IPS DF 4.7 (cell line): ENCODE measurements around the gene PGRMC1.
"Not testable (repeated sequence)": the region's sequence is repeated elsewhere in the genome, so short reads cannot be mapped to it uniquely, and the experiment has no call there.

ENCODE experiments used
- DNase-seq: peaks from one replicate; pipeline ENCODE4 v3.0.0-alpha.2; 2013; ENCODE audit warnings: low spot score; ENCODE audit errors: extremely low read depth

Gene PGRMC1

DNA sequence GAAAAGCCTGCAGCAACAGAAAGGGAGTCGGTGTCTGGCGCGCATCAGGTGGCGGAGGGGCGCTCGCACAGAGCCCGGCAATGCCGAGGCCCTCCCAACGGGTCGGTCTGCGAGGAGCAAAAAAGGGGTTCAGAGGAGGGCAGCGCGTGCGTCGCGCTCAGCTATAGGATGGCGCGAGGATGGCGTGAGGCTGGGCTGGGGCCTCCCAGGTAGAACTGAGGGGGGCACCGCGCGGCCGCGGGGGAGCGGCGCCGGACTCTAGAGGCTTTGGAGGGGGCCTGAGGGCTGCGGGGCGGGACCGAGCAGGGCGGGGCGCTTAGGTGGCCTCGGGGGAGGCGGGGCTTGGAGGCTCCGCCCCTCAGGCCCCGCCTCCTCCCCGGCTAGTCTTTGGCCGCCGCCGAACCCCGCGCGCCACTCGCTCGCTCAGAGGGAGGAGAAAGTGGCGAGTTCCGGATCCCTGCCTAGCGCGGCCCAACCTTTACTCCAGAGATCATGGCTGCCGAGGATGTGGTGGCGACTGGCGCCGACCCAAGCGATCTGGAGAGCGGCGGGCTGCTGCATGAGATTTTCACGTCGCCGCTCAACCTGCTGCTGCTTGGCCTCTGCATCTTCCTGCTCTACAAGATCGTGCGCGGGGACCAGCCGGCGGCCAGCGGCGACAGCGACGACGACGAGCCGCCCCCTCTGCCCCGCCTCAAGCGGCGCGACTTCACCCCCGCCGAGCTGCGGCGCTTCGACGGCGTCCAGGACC, at the start of gene PGRMC1:
PGRMC1 (plus strand) TSS at position 414 of the 751 bp plus-strand sequence; CDS start at position 493, 79 bp downstream.
- DNase-seq = peak; percentile 33

DNA sequence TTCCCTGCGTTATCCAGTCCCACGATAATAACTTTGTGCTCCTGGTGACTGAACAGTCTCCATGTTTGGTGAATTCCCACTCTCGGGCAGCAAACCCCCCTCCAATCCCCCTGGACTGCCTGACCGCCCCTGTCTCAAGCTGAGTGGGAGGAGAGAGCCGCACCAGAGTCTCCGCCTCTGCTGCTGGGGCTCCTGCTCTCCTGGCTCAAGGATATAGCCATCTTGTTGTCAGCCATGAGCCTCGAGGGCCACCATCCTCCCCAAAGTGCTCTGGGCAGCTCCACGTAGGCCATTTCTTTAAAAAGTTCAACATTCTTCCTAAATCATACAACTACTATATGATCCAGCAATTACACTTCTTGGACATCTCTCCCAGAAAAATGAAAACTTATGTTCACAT, 49.3 kb upstream of the PGRMC1 start:
- no peak for DNase-seq

DNA sequence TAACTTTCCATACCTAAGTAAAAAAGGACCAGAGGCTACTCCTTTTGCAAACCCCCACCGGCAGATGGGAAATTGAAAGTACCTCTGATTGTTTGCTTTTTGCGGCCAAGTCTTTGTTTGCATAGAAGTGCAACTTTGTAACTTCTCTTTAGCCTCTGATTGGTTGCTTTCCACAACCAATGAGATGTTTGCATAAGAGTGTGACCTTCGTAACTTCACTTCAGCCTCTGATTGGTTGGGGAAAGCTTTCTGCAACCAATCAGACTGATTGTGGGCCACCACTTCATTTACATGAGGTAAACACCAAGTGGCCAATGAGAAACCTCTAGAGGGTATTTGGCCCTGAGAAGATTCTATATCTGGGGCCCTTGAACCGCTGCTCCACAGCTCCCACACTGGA, 48.8 kb upstream of the PGRMC1 start:
- DNase-seq = no peak

DNA sequence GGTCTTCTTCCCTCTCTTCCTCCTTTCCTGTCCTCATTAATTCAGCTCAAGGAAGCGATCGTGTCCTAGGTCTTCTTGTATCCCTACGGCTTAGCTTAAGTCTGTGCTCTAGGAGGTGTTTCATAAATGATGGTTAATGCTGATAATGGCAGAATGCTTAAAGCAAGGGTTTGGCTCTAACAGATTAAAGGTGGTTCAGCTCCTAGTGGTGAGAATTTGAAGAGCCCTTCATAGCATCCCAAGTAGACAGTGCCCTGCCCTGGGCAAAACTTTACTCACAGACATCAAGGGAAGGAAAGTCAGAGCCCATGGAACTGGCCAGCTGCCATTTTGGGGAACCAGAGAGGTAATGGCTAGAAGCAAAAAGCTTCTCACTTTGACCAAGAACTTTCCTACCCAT, 47.0 kb upstream of the PGRMC1 start:
- DNase-seq = no peak

DNA sequence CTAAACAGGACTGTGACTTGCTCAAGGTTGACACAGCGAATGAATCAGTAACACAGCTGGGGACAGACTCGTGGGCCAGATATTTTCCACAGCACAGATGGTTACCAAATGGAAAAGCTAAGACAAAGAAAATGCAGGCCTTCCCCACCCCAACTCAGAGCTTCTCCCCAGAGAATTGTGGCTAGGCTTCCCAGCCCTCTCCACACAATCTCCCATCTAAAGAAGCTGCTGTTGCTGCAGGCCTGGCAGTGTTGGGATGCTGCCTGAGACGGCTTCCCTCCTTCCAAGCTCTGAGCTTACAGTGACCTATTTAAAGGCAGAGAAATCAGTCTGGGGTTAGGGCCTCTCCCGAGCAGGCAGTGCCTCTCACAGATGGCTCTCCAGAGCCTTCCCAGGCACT, 46.5 kb upstream of the PGRMC1 start:
- DNase-seq = no peak

DNA sequence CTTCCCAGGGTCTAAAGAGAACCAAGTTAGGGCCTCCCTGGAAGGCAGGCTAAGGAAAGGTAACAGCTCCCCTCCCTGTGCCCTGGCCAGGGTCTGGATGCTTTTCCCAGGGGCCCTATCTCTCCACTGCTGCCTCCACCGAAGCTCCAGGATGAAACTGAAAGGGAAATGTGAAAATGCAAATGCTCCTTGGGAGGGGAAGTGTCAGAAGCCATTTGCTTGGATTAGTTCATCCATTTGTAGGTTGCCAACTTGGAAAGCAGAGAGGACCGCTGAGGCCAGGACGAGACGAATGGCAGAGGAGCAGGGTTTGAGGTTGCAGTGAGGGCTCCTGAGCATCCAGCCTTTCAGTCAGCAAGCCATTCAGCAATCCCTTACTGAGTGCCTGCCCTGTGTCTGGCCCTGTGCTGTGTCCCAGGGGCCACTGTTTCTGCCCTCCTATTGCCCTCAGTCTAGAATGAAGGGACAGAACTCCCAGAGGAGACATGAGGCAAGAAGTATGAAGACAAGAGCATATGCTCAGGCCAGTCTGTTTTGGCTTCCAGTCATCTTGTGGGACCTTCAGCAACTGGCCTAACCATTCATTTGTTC, 45.9 kb upstream of the PGRMC1 start:
- no peak for DNase-seq

DNA sequence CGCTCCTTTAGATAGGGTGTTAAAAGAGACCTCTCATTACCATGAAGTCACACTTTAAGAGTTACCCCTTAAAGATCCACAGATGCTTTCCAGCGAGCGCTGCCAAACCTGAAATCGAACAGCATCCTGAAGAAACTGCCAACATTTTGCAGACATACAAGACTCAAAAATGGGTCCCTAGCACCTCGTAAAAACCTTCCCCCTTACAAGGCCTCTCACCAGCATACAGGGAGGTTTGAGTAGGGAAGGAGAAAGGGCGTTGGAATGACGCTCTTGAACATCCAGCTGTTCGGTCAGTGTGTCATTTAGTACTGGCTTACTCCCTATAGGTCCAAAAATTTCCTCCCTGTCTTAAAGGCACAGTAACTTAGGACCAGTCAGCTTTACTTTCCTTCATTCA, 45.3 kb upstream of the PGRMC1 start:
- DNase-seq = no peak

DNA sequence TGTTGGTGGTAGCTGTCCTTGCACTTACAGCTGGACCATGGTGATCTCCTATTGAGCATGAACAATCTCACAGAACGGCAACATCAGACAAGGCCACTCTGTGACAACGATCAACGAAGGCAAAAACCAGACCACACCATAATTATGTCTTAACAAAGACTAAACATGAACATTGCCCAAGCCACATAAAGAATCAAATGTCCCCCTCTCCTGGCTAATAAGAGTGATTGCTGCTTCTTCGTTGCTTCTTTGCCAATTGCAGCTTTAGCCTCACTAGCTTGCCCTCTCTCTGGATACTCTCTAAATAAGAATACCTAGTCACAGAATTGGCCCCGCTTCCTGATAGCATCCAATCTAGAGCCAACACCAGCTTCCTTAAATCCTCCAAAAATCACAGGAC, 41.5 kb upstream of the PGRMC1 start:
- no peak for DNase-seq

DNA sequence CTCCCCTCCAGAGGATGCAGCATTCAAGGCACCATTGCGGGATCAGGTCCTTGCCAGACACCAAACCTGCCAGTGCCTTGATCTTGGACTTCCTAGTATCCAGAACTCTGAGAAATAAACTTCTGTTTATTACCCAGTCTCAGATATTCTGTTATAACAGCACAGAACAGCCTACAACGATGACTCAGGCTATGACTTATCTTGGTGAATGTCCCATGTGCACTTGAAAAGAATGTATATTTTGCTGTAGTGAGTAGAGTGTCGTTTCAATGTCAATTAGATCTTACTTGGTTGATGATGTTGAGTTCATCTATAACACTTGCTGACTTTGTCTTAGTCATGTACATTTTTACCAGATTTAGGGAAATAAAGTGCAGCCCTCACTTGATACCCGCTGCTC, 34.5 kb upstream of the PGRMC1 start:
- no peak for DNase-seq

DNA sequence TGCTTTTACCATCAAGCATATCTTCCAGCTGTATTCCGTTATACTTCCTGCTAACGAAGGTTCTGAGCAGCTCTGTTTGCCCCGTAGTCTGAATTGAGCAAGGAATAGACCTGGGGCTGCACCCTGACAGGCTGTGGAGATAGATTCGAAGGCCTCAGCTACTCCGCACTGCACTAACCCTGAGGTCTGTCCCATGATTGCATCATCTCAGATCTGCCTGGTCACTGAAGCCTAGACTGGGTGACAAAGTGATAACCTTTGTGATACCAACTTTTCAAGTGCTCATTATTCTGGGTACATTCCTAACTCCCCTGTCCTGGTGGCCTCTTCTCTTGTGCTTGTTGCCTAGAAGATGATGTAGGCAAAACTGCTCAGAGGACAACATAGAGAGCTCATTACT, 29.9 kb upstream of the PGRMC1 start:
- DNase-seq = no peak

DNA sequence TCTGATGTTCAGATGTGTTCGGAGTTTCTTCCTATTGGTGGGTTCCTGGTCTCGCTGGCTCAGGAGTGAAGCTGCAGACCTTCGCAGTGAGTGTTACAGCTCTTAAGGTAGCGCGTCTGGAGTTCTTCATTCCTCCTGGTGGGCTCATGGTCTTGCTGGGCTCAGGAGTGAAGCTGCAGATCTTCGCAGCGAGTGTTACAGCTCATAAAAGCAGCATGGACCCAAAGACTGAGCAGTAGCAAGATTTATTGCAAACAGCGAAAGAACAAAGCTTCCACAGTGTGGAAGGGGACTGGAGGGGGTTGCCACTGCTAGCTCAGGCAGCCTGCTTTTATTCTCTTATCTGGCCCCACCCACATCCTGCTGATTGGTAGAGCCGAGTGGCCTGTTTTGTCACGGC, 28.6 kb upstream of the PGRMC1 start:
- not testable (repeated sequence) for DNase-seq

DNA sequence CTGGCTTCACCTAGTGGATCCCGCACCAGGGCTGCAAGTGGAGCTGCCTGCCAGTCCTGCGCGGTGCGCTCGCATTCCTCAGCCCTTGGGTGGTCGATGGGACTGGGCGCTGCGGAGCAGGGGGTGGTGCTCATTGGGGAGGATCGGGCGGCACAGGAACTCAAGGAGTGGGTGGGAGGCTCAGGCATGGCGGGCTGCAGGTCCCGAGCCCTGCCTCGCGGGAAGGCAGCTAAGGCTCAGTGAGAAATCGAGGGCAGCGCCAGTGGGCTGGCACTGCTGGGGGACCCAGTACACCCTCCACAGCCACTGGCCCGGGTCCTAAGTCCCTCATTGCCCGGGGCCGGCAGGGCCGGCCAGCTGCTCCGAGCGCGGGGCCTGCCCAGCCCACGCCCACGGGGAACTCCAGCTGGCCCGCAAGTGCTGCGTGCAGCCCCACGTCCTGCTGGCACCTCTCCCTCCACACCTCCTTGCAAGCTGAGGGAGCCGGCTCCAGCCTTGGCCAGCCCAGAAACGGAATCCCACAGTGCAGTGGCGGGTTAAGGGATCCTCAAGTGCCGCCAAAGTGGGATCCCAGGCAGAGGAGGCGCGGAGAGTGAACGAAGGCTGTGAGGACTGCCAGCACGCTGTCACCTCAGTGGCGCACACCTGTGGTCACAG, 27.6 kb upstream of the PGRMC1 start:
- DNase-seq = no peak

DNA sequence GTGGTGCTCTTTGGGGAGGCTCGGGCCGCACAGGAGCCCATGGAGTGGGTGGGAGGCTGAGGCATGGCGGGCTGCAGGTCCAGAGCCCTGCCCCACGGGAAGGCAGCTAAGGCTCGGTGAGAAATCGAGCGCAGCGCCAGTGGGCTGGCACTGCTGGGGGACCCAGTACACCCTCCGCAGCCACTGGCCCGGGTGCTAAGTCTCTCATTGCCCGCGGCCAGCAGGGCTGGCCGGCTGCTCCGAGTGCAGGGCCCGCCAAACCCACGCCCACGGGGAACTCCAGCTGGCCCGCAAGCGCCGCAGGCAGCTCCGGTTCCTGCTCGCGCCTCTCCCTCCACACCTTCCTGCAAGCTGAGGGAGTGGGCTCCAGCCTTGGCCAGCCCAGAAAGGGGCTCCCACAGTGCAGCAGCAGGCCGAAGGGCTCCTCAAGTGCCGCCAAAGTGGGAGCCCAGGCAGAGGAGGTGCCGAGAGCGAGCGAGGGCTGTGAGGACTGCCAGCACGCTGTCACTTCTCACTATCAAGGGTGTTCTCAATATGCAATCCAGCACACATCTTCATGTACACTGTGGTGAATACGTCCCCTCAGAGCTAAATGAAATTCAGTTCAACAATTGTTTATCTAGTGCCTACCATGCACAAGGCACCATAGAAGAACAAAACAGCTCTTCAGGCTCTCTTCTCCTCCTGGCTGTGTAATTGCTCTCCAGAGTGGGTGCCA, 25.0 kb upstream of the PGRMC1 start:
- DNase-seq = not testable (repeated sequence)

DNA sequence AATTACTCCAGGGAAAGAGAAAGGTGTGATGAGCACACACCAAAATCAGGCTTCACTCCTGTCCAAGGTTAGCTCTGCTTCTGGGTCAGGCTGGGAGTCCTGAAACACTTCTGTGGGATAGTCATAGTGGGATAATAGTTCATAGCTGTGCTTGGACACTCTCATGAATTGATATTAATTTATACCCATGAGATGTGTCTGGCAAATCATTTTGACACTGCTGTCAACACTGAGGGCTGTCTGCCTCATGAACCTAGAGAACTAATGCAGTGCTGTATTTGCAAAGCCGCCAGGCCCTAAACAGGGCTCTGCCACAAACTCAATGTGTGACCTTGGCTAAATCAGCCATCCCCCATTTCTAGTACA, 24.5 kb upstream of the PGRMC1 start:
- no peak for DNase-seq

DNA sequence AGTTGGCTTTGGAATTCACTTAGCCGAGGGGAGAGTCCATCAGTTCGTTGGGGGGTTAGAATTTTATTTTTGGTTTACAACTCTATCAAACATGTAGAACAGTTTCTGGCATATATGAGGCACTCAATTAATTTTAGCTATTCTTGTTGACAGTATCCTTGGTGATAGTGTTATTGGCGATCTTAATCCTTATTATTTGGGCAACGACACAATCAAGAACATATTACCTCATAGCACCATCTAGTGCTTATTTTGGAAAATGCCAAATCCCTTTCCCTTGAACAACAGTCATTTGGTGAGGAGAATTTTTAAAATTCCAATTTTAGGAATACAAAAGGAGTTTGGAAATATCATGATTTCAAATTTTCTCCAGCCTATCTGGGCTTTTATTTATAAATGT, 17.9 kb upstream of the PGRMC1 start:
- no peak for DNase-seq

DNA sequence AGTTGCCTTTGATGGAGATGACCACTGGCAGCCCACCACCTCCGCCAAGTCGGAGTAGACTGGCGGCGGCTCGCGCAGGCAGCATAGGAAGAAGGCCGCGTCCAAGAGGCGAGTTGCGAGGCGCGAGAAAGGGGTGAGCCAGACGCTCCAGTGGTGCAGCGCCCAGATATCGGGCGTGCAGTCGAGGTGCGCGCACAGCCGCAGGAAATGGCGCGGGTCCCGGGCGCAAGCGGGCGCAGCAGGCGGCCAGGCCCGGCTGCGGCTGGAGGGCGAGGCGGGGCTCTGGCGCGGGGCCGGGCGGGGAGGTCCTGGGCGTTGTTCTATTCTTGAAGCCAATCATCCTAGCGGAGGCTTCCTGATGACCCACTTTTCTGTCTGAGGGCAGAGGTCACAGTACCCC, 13.2 kb upstream of the PGRMC1 start:
- DNase-seq = no peak

DNA sequence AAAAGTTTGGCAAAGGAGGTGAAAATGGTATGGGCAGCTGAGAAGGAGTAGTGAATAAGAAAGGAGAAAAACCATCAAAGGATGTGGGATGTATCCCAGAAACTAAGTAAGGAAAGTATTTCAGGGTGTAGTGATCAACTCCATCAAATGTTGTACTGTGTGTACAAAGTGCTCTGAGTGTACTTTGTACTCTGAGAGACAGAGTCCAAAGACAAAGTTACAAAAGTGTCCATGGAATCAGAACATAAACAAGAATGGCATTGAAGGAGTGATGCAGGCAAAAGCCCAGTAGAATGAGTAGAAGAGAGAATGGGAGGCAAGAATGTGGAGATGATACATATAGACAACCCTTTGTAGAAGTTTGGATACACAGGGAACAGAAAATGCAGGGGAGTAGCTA, 12.3 kb upstream of the PGRMC1 start:
- DNase-seq = no peak

DNA sequence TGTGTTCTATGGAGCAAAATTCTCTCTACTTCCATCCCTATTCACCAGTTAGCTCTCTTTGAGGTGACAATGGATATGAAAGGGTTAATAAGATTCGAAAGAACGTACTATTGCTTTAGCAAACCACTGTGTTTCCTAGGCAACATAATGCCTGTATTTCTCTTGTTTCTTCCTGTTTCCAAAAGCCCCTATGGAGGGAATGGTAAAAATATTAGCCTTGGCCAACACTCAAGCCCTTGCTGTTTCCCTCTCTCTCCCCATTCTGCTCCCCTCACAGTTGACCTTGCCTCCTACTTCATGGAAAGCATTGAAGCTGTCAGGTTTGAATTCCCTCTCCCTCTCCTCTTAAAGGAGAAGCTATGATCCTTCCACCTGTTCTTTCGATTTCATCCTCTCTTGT, 9.6 kb upstream of the PGRMC1 start:
- DNase-seq = no peak

DNA sequence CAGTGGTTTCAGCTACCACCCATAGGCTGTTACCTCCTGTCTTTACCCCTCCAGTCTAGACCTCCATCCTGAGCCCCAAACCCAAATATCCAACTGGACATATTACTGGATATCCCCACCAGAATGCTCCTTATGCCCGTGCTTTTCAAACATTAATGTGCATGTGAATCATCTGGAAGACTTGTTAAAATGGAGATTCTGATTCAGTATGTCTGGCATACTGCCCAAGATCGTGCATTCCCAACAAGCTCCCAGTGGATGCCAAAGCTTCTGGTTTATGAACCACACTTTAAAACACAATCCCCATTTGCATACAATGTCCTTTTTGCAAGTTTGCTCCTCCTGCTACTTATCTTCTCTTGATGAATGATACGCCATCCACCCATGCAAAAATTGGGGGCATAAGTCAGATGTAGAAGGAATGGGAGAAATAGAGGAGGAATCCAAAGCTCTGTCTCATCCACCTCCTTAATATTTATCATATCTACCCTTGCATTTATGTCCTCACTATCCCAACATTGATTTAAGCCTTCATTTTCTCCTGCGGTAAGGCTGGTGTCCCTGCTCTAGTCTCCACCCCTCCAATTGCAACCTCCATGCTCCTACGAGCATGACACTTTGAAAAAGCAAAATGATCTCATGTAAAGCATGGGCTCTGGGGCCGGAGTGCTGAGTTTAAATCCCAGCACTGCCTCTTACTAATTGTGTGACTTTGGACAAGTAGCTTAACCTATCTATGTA, 7.4 kb upstream of the PGRMC1 start:
- no peak for DNase-seq

DNA sequence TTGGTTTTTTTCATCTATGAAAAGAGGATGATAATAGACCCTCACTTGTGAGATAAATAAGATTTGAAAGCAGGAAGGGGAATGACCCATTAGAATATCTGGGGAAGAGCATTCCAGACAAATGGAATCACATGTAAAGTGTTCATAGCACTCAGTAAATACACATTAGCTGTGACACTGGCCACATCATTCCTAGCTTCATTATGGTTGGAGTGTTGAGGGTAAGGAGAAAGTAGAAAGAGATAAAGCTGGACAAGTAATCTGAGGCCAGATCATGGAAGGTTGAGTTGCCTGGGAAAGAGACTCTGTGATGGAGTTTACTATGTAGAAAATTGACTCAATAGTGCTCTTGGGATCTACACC, 6.9 kb upstream of the PGRMC1 start:
- no peak for DNase-seq

DNA sequence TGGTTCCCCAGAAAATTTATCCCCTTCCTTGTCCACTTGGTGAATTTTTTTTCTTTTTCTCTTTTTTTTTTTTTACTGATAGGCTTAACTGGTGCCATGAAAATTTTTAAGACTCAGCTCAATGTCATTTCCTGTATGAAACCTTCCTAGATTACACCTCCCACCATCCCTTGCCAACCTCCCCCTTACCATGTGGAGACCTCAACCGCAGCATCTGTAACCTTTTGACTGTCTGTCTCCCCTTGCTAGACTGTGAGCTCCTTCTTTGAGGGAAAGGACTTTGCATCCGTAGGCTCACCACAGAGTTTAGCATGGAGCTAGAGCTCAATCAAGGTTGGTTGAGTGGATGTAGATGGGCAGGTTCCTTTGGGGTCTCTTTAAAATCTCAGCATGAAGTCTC, 5.2 kb upstream of the PGRMC1 start:
- no peak for DNase-seq
